Right atrium auricular region (tissue), 2 donors: ENCODE measurements around the gene LONRF2. TPM values are rescaled to one million over a fixed set of nuclear protein-coding genes. Genes with fewer than 3 reads are reported as not detected.
"Not testable (repeated sequence)": the region's sequence is repeated elsewhere in the genome, so short reads cannot be mapped to it uniquely, and the experiment has no call there.

Source experiments
- DNase-seq: peaks from one replicate; pipeline ENCODE4 v3.0.0-alpha.2; 2019; ENCODE audit warnings: low spot score
- H3K27ac ChIP-seq, 2 donors: fragments of 200-600 bp; sonication (generic); 1 replicate in 1 of 2; 2 replicates in 1 of 2; pipeline ENCODE4 v1.5.1; 2016 to 2019
- H3K27me3 ChIP-seq, 2 donors: fragments of 200-600 bp; sonication (generic); one replicate each; pipeline versions ENCODE4 v1.5.1 to v1.6.0; 2017 to 2019
- H3K36me3 ChIP-seq: fragments of 200-600 bp; sonication (generic); one replicate; pipeline ENCODE4 v1.5.1; 2016
- H3K4me1 ChIP-seq, 2 donors: fragments of 200-600 bp; sonication (generic); one replicate each; pipeline versions ENCODE4 v1.5.1 to v1.6.0; 2017 to 2019
- H3K4me3 ChIP-seq, 2 donors: fragments of 200-600 bp; sonication (generic); 1 replicate in 1 of 2; 2 replicates in 1 of 2; pipeline ENCODE4 v1.5.1; 2017 to 2019; ENCODE audit warnings: mild to moderate bottlenecking in 1 of 2, moderate library complexity in 1 of 2
- H3K9me3 ChIP-seq, 2 donors: fragments of 200-600 bp; sonication (generic); one replicate each; pipeline ENCODE4 v1.5.1; 2019
- total RNA-seq, 2 donors: library from RNA; depleted of rRNA; stranded (reverse); fragments of >200 nt; gene quantifications; one replicate each; pipeline ENCODE4 v1.1.0, GENCODE V29; 2016
- TF ChIP-seq, protein P1 (sequence below), 2 donors: fragments of 200-600 bp; sonication (generic); IDR thresholded peaks; one replicate each; pipeline ENCODE4 v1.5.1; 2019; ENCODE audit warnings: antibody characterized with exemption in 2 of 2

Gene LONRF2
- total RNA-seq, 2 donors from 2014 or later: 11.3 to 18.9 TPM

GRCh38 chr2:100352521-100352920, 30.2 kb upstream of the LONRF2 start:
- Histone ChIP-seq H3K36me3 (no peaks in the 10 kb centered on the region), H3K9me3 (no peaks in the 10 kb centered on the region), H3K4me1 (no peaks in the 10 kb centered on the region), H3K27me3 (no peaks in the 10 kb centered on the region), H3K4me3 (no peak overlapping the region), H3K27ac (no peak overlapping the region)
- TF ChIP-seq, protein P1, sequence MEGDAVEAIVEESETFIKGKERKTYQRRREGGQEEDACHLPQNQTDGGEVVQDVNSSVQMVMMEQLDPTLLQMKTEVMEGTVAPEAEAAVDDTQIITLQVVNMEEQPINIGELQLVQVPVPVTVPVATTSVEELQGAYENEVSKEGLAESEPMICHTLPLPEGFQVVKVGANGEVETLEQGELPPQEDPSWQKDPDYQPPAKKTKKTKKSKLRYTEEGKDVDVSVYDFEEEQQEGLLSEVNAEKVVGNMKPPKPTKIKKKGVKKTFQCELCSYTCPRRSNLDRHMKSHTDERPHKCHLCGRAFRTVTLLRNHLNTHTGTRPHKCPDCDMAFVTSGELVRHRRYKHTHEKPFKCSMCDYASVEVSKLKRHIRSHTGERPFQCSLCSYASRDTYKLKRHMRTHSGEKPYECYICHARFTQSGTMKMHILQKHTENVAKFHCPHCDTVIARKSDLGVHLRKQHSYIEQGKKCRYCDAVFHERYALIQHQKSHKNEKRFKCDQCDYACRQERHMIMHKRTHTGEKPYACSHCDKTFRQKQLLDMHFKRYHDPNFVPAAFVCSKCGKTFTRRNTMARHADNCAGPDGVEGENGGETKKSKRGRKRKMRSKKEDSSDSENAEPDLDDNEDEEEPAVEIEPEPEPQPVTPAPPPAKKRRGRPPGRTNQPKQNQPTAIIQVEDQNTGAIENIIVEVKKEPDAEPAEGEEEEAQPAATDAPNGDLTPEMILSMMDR (IDR thresholded peaks at IDR 0.05): no peak
- no peak for DNase-seq

DNA sequence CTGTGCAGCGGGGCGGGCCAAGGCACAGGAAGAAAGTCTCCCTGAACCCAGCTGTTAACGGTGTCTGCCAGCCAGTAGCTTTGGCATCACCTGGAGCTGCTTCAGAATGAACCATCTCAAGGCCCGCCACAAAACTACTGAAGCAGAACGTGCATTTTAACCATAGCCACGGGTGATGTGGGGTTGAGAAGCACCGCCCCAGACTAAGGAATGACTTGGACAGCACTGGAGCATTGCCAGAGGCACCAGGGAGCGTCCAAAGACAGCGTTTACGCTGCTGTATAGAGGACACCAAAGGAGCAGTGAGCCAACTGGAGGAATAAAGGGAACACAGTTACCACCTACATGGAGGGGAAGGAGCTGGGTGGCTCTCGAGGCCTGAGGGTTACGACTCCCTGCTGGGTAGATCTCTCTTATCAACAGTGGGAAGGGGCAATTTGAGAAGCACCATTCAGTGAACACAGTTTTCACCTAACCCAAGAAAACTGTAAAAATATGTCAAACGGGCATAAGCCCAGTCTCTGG, 28.4 kb upstream of the LONRF2 start:
- TF ChIP-seq, protein P1 (IDR thresholded peaks at IDR 0.05): no peak
- DNase-seq: no peak
- H3K27ac ChIP-seq: no peak overlapping the region
- no peaks in the 10 kb centered on the region for H3K27me3 ChIP-seq
- H3K36me3 ChIP-seq: no peaks in the 10 kb centered on the region
- H3K4me3 ChIP-seq: no peak overlapping the region
- no peaks in the 10 kb centered on the region for H3K4me1 ChIP-seq
- H3K9me3 ChIP-seq: no peaks in the 10 kb centered on the region

DNA sequence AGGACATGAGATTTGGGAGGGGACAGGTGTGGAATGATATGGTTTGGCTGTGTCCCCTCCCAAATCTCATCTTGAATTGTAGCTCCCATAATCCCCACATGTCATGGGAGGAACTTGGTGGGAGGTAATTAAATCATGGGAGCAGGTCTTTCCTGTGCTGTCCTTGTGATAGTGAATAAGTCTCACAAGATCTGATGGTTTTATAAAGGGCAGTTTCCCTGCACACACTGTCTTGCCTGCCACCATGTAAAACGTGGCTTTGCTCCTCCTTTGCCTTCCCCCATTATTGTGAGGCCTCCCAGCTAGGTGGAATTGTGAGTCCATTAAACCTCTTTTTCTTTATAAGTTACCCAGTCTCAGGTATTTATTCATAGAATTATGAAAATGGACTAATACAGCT, 22.8 kb upstream of the LONRF2 start:
- H3K9me3 ChIP-seq, H3K4me3 ChIP-seq, H3K27ac ChIP-seq, H3K36me3 ChIP-seq, H3K4me1 ChIP-seq, H3K27me3 ChIP-seq, DNase-seq: not testable (repeated sequence)

GRCh38 chr2:100344433-100344832, 22.1 kb upstream of the LONRF2 start:
- H3K27ac ChIP-seq: no peak overlapping the region
- no peak for DNase-seq
- H3K9me3 ChIP-seq: no peaks in the 10 kb centered on the region
- H3K27me3 ChIP-seq: no peaks in the 10 kb centered on the region
- no peaks in the 10 kb centered on the region for H3K36me3 ChIP-seq
- no peak overlapping the region for H3K4me3 ChIP-seq
- TF ChIP-seq, protein P1 (IDR thresholded peaks at IDR 0.05): no peak
- no peaks in the 10 kb centered on the region for H3K4me1 ChIP-seq

DNA sequence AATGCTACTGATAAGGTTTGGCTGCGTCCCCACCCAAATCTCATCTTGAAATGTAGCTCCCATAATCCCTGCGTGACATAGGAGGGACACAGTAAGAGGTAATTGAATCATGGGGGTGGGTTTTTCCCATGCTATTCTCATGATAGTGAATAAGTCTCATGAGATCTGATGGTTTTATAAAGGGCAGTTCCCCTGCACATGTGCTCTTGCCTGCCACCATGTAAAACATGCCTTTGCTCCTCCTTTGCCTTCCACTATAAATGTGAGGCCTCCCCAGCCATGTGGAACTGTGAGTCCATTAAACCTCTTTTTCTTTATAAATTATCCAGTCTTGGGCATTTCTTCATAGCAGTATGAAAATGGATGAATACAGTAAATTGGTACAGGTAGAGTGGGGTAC, 20.2 kb upstream of the LONRF2 start:
- not testable (repeated sequence) for H3K36me3 ChIP-seq, H3K4me1 ChIP-seq, DNase-seq, H3K27me3 ChIP-seq, H3K27ac ChIP-seq, H3K4me3 ChIP-seq, H3K9me3 ChIP-seq

- Histone ChIP-seq H3K27me3 (no peaks in the 10 kb centered on the region), H3K27ac (no peak overlapping the region), H3K9me3 (no peaks in the 10 kb centered on the region), H3K4me3 (no peak overlapping the region), H3K36me3 (no peaks in the 10 kb centered on the region), H3K4me1 (no peaks in the 10 kb centered on the region)
- DNase-seq: no peak
- TF ChIP-seq, protein P1 (IDR thresholded peaks at IDR 0.05): no peak
These were observed 17.5 kb upstream of the LONRF2 start for GRCh38 chr2:100339823-100340222.

- TF ChIP-seq, protein P1 (IDR thresholded peaks at IDR 0.05): no peak
- Histone ChIP-seq H3K27me3 (no peaks in the 10 kb centered on the region), H3K9me3 (no peaks in the 10 kb centered on the region), H3K4me3 (no peak overlapping the region), H3K4me1 (no peaks in the 10 kb centered on the region), H3K36me3 (no peaks in the 10 kb centered on the region), H3K27ac (no peak overlapping the region)
- no peak for DNase-seq
These were observed 12.6 kb upstream of the LONRF2 start for GRCh38 chr2:100334929-100335328.
